Jurkat, Clone E6-1 (cell line): ENCODE results near the gene RABGGTA. TPM values are rescaled to one million over a fixed set of nuclear protein-coding genes. Genes with fewer than 3 reads are reported as not detected.
A peak's percentile ranks its signal among the peaks of the same experiment; 100 is the strongest.

Experiments
- DNase-seq: peaks from one replicate; pipeline ENCODE4 v3.0.0-alpha.2; 2011; ENCODE audit warnings: low read depth, low spot score
- H3K4me3 ChIP-seq: 2 replicates; pipeline ENCODE4 v1.5.1; 2011; ENCODE audit warnings: mild to moderate bottlenecking, low read length, control low read depth, moderate library complexity
- polyA plus RNA-seq: library from polyadenylated mRNA; unstranded; fragments of >200 nt; gene quantifications from one replicate; pipeline ENCODE4 v1.2.1, GENCODE V29; 2012; ENCODE audit warnings: missing spikeins; ENCODE audit not compliant: insufficient read length, insufficient read depth

Gene RABGGTA
- 69.0 TPM for polyA plus RNA-seq

GRCh38 chr14:24271134-24271833 is at the start of gene RABGGTA:
Gene RABGGTA (minus strand): TSS chr14:24271597. CDS start chr14:24271115, 482 bp downstream.
- peak; percentile 89 for DNase-seq

GRCh38 chr14:24317141-24317928 is 45.9 kb upstream of the RABGGTA start:
- DNase-seq, result no peak
- no peak overlapping the region for H3K4me3 ChIP-seq

More at GRCh38 chr14:24271134-24271833, at the start of gene RABGGTA:
- H3K4me3 ChIP-seq, result peak within 1 kb of the TSS; percentile 74

DNA sequence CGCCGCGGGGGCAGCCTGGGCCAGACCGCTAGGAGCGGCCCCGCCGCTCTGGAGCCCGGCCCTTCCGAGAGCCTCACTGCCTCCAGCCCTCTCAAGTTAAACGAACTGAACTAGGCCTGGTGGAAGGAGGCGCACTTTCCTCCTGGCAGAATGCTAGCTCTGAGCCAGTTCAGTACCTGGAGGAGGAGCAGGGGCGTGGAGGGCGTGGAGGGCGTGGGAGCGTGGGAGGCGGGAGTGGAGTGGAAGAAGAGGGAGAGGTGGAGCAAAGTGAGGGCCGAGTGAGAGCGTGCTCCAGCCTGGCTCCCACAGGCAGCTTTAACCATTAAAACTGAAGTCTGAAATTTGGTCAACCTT is 45.2 kb upstream of the RABGGTA start:
- no peak overlapping the region for H3K4me3 ChIP-seq
- DNase-seq, result no peak

- H3K4me3 ChIP-seq, result no peak overlapping the region
- no peak for DNase-seq
Observed at GRCh38 chr14:24315807-24316596, 44.6 kb upstream of the RABGGTA start.

DNA sequence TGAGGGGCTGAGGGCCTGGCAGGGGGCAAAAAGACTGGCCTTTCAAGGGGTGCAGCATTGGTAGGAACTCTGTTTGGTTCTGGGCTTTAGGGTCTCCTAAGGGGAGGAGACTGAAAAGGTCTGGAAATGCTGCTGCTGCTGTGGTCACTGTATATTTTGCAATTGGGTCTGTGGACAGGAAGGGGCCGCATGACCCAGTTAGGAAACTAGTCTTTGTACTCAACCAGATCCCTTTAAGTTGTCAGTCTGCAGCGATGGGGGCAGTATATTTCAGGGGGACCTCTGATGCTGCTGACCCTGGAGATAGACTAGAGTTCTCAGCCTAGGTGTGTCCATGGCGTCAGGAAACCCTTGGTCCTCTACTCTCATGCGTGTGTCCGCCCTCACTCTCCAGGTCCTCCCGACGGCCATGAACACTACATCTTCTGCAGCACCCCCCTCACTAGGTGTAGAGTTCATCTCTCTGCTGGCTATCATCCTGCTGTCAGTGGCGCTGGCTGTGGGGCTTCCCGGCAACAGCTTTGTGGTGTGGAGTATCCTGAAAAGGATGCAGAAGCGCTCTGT is 43.9 kb upstream of the RABGGTA start:
- H3K4me3 ChIP-seq, result no peak overlapping the region
- no peak for DNase-seq

- no peak overlapping the region for H3K4me3 ChIP-seq
- no peak for DNase-seq
Observed at GRCh38 chr14:24314377-24315193, 43.2 kb upstream of the RABGGTA start.

- no peak for DNase-seq
- no peak overlapping the region for H3K4me3 ChIP-seq
Observed at GRCh38 chr14:24313913-24314312, 42.5 kb upstream of the RABGGTA start.

- H3K4me3 ChIP-seq, result peak overlapping the region; percentile 18
- peak; percentile 75 for DNase-seq
Observed at GRCh38 chr14:24312736-24313507, 41.5 kb upstream of the RABGGTA start.

GRCh38 chr14:24311837-24312615 is 40.6 kb upstream of the RABGGTA start:
- H3K4me3 ChIP-seq, result no peak overlapping the region
- DNase-seq, result no peak

GRCh38 chr14:24310646-24311604 is 39.5 kb upstream of the RABGGTA start, which contains the start of gene LTB4R:
Gene LTB4R (plus strand): TSS chr14:24311502. CDS start chr14:24315652, 4,150 bp downstream.
- DNase-seq, result no peak
- H3K4me3 ChIP-seq, result no peak within 1 kb of the TSS

DNA sequence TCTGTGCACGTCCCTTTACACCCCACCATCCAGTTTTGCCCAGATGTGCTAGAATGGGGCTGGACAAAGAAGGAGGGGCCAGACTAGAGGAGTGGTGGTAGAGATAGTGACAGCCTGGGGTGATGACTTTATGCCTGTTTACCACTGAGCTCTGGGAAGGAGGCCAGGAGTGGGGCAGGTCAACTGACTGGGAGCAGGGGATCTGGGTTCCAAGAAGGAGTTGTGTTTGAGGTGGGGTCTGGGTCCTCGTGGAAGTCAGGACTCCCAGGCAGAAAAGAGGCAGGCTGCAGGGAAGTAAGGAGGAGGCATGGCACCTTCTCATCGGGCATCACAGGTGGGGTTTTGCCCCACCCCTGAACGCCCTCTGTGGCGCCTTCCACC is 38.9 kb upstream of the RABGGTA start:
- no peak for DNase-seq
- no peak overlapping the region for H3K4me3 ChIP-seq

DNA sequence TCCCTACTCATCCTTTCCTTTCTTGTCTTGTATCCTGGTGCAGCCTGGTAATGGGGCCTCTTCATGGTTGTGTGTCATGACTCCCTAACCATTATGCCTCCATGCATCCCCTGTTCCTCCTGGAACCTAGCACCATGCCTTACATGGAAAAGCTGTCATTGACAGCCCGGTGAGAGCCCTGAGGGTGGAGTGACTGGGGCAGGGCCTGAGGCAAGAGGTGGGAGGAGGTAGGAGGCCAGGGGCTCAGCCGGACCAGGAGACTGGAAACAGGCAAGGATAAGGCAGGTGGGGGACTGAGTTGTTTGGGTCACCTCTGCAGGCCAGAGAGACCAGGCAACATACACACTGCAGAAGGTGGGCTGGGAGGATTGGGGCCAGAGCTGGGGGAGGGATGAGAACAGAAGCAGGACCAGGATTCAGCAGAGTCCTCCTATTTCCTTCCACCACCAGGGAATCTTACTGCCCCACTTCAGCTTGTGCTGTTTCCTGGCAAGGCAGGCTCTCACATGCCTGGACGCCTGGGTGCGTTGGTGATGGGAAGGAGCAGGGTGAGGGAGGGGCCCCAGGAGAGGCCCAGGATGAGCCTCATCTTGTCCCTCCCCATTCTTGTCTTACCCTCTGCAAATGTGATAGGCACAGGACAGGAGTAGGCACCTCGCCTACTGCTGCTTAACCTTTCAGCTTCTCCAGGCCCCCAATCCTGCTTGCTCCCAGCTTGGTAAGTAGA is 38.3 kb upstream of the RABGGTA start, which contains the start of gene LTB4R2:
Gene LTB4R2 (plus strand): TSS at position 603 of the 727 bp plus-strand sequence. CDS start 525 bp downstream, outside the sequence.
- H3K4me3 ChIP-seq, result no peak within 1 kb of the TSS
- no peak for DNase-seq

- DNase-seq, result no peak
- H3K4me3 ChIP-seq, result no peak overlapping the region
Observed at GRCh38 chr14:24308342-24309124, 37.1 kb upstream of the RABGGTA start.

DNA sequence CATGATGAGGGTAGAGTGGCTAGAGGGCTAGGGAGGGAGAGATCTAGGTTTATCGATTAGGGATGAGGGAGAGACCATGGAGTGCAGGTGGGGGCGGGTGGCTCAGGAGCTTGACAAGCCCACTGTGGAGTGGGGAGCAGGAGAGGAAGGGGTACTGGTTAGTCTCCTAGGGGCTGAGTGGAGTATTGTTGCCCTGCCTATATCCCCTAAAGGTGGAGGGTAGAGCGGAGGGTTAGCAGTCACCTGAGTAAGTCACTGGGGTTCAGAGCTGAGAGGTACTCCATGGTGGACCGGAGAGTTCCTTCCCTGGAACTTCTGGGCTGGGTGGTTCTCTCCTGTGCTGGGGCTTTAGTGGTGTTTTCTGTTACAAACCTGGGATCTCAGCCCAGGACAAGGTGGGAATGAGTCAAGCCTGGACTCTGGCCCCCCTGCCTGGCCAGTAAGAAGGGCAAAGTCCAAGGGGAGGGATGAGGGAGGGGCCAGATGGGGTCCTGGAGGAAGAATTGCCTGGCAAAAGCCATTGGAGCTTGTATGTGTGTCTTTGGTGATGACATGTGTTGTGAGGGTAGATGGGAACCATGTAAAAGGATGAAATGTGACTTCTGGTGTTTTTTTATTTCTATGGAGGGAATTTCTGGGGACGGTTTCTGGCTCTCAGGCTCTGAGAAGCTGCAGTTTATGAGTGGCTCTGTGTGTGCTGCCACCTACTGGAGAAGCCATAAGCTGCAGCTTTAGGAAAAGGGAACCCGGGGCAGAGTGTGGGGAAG is 36.4 kb upstream of the RABGGTA start, which contains the start of gene CIDEB:
Gene CIDEB (minus strand): TSS at position 403 of the 767 bp plus-strand sequence. CDS start 119 bp downstream, at position 284.
- H3K4me3 ChIP-seq, result no peak within 1 kb of the TSS
- DNase-seq, result peak; percentile 35
